H4 (cell line): ENCODE data around the gene PLA2G4D. TPM values are rescaled to one million over a fixed set of nuclear protein-coding genes. Genes with fewer than 3 reads are reported as not detected.

Experiments
- DNase-seq: peaks from one replicate; pipeline ENCODE4 v3.0.0-alpha.2; 2015; ENCODE audit warnings: low spot score
- total RNA-seq: library from RNA; depleted of rRNA; stranded (reverse); fragments of >200 nt; shearing (Covaris generic); gene quantifications from 2 replicates; pipeline ENCODE4 v1.2.3, GENCODE V29; 2014; rRNA removed

The PLA2G4D gene, protein sequence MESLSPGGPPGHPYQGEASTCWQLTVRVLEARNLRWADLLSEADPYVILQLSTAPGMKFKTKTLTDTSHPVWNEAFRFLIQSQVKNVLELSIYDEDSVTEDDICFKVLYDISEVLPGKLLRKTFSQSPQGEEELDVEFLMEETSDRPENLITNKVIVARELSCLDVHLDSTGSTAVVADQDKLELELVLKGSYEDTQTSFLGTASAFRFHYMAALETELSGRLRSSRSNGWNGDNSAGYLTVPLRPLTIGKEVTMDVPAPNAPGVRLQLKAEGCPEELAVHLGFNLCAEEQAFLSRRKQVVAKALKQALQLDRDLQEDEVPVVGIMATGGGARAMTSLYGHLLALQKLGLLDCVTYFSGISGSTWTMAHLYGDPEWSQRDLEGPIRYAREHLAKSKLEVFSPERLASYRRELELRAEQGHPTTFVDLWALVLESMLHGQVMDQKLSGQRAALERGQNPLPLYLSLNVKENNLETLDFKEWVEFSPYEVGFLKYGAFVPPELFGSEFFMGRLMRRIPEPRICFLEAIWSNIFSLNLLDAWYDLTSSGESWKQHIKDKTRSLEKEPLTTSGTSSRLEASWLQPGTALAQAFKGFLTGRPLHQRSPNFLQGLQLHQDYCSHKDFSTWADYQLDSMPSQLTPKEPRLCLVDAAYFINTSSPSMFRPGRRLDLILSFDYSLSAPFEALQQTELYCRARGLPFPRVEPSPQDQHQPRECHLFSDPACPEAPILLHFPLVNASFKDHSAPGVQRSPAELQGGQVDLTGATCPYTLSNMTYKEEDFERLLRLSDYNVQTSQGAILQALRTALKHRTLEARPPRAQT
- total RNA-seq, result not detected in 2 replicates

DNA sequence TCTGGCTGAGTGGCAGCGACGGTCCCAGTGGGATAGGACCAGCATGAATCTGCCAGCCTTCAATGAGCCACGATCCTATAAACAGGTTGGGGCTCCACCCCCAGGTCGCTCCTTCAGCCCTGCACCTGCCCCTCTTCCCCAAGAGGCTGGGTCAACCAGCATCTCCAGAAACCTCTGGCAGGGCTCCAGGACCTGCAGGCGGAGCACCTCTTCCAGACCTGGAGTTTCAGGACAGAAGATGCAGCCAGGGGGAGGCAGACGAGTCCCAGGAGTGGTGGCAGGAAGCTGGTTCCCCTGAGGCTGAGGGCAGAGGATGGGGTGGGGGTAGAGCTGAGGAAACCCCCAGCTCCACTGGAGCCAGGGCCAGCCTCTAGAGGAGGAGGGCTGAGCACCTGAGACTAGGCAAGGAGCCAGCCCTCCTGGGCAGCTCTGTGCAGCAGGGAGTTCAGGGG, at the start of gene PLA2G4D:
PLA2G4D (minus strand) TSS at position 51 of the 452 bp plus-strand sequence. CDS start 103 bp downstream, outside the sequence.
- DNase-seq, result no peak

DNA sequence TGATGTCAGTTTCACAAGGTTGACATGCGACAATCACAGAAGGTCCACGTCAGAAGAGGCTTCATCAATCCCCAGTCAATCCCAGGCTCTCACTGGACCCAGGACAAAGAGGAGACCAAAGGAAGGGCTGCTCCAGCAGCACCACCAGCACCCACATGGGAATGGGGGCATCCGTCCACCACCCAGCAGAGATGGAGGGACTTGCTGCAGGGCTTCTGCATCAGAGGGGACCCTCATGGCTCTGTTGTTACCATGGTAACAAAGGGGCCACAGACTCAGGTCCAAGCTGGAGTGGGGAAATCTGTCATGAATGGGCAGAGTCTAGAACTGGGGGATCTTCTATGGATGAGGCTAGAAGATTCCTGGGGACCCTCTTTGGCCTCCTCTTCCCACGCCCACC, 49.0 kb upstream of the PLA2G4D start:
- DNase-seq, result no peak

DNA sequence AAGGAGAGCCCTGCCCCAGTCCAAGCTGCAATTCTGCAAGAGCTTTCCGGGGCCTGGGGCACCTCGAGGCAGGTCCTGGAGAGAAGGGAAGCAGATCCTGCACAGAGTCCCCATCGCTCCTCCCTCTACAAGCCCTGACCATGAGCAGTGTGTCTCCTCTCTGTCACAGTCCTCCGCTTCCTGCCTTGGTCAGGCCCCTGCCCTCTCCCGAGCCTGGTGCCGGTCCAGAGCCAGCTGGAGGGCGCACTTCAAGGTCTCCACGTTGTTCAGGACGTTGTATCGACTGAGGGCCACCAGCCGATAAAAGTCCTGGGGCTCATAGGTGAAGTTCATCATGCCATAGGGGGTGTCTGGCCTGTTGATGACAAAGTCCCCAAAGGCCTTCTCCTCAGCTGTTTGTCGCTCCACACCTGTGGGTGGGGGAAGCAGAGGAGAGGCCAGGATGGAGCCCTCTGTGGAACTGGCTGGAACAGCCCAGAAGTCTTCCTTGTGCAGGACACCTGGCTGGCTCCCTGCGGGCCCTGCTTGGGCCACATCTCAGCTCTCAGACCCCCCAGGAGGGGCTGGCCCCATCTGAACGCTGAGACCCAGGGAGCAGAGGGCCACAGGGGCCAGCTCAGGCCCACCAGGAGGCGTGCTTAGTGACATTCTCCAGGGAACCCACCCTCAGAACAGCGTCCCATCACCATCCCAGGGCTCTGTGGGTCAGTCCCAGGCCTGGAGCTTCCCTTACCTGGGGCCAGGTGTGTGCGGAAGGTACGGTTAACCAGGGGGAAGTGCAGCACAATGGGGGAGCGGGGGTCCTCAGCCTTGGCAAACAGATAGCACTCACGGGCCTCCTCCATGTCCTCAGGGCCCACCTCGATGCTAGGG, 47.7 kb upstream of the PLA2G4D start:
- DNase-seq, result no peak

DNA sequence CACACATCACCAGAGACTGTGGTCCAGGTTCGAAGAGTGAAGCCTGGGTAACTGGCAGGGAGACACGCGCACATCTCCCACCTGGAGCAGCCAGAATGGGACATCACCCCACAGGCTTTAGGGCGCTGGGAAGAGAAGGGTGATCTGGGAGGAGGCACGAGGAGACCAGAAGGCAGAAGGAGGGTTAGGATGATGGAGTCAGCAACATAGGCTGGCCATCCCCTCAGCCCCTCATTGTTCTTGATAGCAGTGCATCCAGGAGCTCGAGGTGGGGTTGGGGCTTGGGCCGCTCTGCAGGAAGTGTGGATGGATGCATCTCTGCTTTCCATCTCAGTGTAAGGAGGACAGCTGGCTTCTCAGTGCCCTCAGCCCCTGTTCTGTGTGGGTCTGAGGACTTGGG, 46.9 kb upstream of the PLA2G4D start:
- no peak for DNase-seq

DNA sequence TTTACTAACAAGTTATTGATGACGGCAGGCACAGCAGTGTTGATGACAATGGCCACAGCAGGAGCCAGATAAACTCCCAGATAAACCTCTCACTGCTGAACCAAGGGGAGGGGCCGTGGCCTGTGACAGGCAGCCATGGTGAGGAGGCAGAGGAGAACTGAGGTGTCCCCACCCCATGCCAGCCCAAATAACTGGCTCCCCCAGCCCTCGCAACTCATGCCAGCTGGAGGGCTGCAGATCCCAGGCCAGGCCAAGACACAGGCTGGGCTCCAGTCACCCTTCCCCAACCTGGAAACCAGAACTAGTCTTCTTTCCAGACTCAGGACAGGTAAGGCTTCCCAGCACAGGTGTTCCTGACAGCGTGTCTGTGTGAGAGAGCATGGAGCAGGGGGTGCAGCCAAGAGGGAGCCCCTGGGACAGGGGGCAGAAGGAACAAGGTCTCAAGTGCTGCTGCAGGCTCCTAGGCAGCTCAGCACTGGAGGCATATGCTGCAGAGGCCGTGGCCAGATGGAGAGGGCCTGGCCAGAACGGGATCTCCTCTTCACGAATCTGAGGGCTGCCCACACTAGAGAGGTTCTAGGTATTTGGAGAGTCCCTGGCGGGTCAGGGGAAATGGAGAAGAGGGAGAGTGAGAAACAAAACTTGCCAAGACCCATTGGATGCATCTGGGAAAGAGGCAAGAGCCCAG, 46.2 kb upstream of the PLA2G4D start:
- DNase-seq, result no peak

DNA sequence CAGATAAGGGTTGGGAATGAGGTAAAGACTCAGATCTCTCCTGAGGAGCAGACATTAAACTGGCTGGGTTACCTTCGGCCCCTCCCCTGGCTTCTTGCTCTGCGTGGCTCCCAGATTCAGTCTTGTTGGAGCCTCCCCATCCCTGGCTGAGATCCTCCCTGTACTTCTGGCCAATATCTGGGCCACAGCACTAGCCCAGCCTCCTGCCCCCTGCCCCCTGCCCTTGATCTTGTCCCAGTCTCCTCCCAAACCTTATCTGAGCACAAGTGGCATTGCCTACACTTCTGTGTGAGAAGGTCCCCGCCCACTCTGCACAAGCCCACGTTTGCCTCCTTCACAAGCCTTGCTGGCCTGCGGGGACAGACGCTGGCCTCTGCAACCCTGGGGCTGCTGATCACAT, 45.2 kb upstream of the PLA2G4D start:
- DNase-seq, result no peak

DNA sequence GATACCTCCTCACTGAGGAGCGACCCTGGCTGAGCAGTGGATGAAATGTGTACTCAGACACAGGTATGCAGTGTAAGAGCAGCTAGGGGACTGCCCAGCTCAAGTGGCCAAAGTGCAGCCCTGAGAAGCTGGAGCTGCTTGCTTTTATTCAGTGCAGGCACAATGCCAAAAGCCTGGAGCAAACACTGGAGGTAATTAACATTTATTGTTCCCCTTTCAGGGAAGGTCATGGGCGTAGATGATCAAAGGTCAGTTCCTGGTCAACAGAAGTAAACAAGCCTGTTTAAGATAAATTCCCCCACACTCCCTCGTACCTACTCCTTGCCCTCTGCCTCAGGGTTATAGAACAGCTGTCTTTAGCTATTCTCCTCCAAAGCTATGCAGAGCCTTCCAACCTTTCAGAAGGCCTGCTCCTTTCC, 44.6 kb upstream of the PLA2G4D start:
- DNase-seq, result no peak

DNA sequence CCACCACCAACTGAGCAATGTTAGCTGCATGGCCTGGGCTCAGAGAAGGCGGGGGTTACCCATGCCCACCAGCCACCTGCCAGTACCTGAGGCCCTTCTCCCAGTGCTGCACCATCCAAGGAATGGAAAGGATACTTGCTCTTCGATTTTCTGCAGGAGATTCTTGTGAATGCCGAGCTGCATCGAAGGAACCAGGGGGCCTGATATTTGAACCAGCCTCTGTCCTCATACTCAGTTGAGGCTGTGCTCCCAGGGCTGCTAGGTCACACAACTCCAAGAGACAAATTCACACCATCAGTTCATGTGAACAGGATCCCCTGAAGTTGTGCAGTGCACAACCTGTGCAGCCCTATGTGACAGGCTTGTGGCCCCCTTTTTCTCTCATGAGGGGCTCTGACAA, 44.0 kb upstream of the PLA2G4D start:
- no peak for DNase-seq

DNA sequence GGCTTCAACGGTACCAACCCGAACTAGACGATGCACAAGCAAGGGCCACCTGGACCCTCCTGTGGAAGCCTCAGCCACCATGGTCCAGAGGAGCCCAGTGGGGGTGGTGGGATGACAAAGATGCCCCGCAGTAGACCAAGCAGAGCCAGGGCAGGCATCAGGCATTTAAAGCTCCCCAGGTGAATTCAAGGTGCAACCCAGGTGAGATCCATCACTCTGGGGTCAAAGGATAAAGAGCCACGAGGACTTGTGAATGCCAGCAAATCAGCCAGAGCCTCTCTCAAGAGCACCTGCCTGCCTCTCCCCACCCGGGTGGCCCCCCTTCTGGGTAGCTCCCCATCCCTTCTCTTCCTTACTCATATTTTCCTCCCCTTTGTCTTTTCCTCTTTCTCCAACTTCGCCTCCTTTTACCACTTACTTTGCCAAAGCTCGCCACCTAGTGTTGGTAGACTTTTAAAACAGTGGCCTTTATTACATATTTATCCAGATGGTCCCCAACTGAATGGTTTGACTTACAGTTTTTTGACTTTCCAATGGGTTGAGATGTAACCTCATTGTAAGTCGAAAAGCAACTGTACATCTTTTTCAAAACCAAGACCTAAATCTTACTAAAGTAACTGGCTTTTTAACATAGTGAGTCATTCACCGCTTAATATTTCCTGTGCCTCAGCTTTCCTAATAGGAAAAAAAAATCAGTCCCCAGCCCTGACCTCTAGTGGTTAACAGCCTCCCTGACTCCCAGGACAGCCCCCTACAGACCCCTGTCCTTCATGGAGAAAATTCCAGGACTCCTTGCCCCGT, 43.3 kb upstream of the PLA2G4D start:
- DNase-seq, result peak; percentile 53

DNA sequence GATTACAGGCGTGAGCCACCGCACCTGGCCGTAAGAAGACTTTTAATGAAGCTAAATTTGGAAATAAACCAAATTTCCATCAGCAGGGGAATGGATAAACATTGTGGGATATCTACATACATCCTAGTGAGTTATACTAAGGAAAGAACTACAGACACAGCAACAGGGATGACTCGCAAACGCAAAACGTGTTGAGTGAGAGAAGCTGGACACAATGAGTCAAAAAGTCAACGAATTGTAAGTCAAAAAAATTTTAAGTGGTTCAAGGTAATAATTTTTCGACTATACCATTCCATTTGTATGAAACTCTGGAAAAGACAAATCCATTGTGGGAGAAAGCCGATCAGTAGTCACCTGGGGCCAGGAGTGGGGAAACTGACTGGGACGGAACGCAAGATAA, 42.2 kb upstream of the PLA2G4D start:
- no peak for DNase-seq

DNA sequence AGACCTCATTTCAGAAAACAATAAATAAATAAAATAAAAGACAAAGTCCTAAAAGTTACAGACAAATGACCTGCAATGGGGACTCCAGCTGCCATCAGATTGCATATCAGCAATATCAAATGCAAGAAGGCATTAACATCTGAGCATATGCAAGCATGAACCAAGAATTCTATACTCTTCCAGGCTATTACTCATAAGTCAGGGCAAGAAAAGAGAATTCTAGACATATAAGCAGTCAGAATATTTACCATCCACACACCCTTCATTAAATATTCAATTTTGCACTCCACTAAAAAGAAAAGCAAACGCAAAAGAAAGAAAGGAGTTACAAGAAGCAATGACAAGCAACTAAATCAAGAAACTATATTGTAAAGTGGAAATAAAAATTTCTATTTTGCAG, 41.0 kb upstream of the PLA2G4D start:
- no peak for DNase-seq

DNA sequence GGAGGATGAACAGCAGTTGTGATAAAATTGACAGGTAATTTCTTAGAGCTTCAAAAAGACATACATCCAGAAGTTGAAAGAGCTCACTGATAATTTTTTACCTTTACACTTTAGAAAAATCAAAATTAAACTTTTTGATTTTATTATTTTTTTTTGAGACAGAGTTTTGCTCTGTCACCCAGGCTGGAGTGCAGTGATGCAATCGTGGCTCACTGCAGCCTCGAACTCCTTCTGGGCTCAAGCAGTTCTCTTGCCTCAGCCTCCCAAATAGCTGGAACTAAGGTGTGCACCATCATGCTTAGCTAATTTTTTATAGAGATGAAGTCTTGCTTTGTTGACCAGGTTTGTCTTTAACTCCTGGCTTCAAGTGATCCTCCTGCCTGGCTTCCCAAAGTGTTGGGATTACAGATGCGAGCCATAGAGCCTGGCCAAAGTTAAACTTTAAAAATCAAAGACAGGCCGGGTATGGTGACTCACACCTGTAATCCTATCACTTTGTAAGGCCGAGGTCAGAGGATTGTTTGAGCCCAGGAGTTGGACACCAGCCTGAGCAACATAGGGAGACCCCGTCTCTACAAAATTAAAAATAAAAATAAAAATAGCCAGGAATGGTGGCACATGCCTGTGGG, 40.4 kb upstream of the PLA2G4D start:
- no peak for DNase-seq

DNA sequence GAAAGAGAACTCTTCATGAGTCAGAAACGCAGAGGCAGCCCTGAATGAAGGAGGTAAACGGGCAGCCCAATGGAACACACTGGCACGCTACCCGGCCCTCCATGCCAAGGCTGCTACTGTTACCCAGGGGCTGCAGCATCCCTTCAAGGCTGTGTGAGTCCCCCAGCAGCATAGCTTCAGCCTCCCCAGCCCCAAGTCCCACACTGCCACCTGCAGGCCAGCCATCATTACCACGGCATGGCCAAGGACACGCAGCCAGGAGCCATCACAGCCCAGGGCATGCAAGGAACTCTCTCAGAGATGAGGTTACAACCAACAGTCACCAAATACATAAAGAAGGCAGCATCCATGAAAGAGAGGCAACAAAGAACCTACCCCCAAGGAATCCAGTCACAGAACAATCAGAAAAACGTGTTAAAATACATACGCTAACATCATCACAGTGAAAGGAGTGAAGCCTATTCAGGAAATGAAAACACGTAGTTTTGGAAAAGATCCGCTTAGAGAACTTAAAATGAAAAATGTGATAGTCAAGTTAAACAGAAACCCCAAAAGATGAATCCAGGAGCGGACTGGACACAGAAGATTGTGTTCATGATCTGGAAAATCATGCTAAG, 39.6 kb upstream of the PLA2G4D start:
- DNase-seq, result peak; percentile 48

DNA sequence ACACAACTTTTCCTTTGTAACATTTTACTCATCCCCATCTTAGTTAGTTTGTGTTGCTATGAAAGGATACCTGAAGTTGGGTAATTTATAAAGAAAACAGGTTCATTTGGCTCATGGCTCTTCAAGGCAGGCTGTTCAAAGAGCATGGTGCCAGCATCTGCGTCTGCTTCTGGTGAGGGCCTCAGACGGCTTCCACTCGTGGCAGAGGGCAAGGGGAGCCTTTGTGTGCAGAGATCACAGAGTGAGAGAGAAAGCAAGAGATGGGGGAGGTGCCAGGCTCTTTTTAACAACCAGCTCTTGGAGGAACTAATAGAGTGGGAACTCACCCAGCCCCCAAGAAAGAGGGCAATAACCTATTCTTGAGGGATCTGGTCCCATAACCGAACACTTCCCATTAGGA, 39.0 kb upstream of the PLA2G4D start:
- DNase-seq, result no peak

DNA sequence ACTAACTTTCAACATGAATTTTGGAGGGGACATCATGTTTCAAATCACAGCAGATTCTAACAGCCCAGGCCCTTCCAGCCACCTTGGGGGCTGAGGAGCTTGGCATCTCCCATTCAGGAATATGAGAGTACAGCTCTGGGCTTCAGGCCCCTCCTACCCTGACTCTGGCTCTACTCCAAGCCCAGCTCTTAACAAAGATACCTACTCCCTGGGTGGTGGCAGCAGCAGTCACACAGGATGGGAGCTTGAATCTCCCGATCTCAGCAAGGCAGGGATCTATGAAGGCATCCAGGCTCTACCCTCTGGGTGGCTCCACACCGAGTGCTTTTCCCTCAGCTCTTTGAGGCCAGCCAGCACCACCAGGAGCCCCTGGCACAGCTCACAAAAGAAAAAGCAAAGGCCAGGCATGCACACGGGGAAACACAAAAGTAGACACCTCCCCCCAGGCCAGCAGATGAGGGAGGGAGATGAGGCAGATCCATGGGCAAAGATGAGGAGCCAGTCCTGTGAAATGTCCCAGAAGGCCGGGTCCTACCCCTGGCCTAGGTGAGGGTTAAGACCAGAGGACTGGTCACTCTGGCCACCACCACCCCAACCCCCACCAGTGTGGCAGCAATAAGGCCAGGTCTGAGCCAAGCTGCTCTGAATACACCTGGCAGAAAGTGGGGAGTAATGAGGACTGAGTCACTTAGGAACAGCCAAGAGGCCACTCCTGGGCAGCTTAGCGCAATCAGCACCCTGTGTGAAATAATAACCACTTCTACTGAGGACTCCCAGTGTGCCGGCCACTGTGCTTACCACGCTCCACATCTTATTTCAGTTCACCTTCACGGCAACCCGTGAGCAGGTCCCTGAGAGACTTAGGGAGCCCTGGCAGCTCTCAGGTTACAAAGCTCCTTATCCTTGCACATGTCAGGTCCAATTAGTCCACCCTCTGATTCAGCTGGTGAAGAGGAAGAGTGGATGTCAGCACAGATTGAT, 37.8 kb upstream of the PLA2G4D start:
- no peak for DNase-seq

DNA sequence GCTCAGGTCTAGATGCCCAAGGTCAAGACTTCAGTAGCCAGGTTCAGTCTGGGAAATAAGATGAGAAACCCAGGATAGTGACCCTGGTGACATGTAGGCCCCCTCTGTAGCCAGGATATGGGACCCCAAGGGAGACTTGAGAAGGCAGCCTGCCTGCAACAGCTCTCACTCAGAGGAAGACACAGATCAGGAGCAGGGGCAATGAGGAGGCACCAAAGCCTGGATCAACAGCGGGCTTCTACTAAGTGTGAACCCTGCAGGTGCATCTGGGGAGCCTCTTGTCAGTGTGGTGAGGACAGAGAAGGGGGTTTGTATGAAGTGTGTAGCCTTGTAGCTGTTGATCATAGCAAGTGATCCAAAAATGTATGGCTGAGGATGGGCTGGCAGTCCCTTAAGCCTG, 36.6 kb upstream of the PLA2G4D start:
- DNase-seq, result no peak

DNA sequence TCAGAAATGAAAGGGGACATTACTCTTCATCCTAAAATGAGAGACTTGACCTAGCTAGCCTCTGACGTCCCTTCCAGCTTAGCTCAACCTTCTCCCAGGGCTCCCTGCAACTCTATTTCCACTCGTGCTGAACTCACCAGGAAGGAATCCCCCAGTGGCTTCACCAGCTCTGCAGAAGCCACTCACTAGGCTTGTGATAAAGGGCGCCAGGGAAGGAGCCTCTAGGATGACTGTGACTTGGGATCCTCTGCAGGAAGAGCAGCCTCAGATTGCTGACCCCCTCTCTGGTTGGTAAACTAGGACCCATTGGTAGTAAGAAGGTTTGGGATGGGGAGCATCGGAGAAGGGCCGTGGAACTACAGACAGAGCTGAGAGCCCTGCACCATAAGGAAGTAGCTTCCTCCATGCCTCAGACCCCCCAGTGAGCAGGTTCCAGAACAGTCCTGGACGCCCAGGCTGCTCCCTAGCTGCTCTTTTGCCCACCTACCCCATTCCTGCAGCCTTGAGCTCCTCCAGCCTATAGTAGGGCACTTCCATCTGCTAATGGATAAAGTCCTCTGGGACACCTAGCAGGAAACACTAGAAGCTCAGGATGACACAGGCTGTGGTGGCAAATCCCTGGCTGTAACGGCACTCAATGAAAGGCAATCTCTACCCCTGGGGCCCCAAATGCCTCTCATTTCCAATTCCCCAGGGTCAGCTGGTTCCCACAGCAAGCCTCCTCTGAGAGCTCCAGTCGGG, 36.1 kb upstream of the PLA2G4D start:
- no peak for DNase-seq

DNA sequence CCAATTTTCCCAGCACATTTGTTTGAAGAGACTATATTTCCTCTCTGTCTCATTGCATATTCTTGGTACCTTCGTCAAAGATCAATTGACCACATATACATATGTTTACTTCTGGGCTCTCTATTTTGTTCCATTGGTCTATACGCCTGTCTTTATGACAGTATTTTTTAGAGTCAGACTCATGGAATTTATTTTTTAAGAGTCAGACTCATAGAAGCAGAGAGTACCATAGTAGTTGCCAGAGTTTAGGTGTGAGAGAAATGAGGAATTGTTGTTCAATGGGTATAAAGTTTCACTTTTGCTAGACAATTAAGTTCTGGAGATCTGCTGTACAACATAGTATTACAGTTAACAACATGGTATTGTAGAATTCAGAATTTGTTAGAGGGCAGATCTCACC, 35.0 kb upstream of the PLA2G4D start:
- DNase-seq, result no peak
